Measurements from ENCODE around the gene NMUR1.

DNA sequence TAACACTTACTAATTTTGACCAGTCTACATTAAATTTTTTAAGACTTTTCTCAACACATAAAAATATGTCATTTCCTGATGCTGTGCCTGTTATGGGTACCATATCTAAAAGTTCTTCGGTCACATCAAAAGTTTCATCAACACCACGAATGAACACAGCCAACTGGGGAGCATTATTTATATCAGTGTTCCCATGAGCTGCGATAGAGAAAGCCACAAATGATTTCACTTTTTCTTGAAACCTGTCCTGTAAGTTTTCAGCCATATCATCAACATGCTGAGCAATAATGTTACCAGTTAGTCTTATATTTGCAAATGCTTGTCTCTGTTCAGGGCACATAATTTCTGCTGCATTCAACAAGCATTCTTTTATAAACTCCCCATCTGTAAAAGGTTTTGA lies 35.6 kb downstream of the NMUR1 start:
- TF ChIP-seq, protein P1, sequence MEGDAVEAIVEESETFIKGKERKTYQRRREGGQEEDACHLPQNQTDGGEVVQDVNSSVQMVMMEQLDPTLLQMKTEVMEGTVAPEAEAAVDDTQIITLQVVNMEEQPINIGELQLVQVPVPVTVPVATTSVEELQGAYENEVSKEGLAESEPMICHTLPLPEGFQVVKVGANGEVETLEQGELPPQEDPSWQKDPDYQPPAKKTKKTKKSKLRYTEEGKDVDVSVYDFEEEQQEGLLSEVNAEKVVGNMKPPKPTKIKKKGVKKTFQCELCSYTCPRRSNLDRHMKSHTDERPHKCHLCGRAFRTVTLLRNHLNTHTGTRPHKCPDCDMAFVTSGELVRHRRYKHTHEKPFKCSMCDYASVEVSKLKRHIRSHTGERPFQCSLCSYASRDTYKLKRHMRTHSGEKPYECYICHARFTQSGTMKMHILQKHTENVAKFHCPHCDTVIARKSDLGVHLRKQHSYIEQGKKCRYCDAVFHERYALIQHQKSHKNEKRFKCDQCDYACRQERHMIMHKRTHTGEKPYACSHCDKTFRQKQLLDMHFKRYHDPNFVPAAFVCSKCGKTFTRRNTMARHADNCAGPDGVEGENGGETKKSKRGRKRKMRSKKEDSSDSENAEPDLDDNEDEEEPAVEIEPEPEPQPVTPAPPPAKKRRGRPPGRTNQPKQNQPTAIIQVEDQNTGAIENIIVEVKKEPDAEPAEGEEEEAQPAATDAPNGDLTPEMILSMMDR (IDR thresholded peaks at IDR 0.05) = no peak
- no peak for TF ChIP-seq ZFX (IDR thresholded peaks at IDR 0.05; ENCODE audit: borderline replicate concordance)
